ENCODE results near the gene CFAP73.

The CFAP73 gene

GRCh38 chr12:113149361-113150150, at the start of gene CFAP73:
CFAP73 (plus strand) TSS chr12:113149724; CDS start chr12:113149858, 134 bp downstream.
- Histone ChIP-seq H3K36me3 (ENCODE audit: control insufficient read depth in 2 of 2, insufficient read depth in 2 of 2, low read length in 2 of 2) (no peaks in the 10 kb centered on the region), H3K4me3 (ENCODE audit: low read length in 2 of 2) (no peak within 1 kb of the TSS), H3K4me1 (ENCODE audit: control insufficient read depth in 2 of 2, insufficient read depth in 2 of 2, low read length in 2 of 2) (peaks cover 13 to 26% of the 10 kb centered on the region in 2 donors), H3K9me3 (ENCODE audit: control insufficient read depth in 2 of 2, low read length in 2 of 2) (no peaks in the 10 kb centered on the region), H3K27ac (ENCODE audit: low read depth in 2 of 2, low read length in 2 of 2) (peak within 1 kb of the TSS in 1 of 2 donors; percentile 18), H3K27me3 (ENCODE audit: control insufficient read depth in 2 of 2, insufficient read depth in 2 of 2, low read length in 2 of 2) (peaks cover 3 to 7% of the 10 kb centered on the region in 2 donors), H3K9ac (ENCODE audit: low read depth in 1 of 2, low read length in 2 of 2) (no peak within 1 kb of the TSS)

DNA sequence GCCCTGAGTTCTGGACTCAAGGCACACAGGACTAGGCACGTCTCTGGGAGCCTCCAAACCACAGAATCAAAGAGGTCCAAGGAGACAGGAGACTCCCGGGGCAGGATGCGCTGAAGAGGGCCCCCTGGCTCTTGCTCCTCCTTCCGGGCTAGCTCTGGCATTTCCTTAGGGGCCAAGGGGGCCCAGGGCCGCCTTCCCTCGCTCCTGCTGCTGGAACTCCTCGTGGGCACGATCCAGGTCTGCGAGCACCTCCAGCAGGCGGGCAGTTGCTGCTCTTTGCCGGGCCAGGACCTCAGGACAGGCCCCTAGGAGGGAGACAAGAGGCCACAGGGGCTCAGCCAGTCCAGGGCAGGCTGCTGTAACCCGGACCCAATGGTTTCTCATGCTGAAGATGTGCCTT, 49.8 kb upstream of the CFAP73 start:
- Histone ChIP-seq H3K4me1 (ENCODE audit: control insufficient read depth in 2 of 2, insufficient read depth in 2 of 2, low read length in 2 of 2) (peaks cover 0 to 4% of the 10 kb centered on the region in 2 donors), H3K27ac (ENCODE audit: low read depth in 2 of 2, low read length in 2 of 2) (no peak overlapping the region), H3K9ac (ENCODE audit: low read depth in 1 of 2, low read length in 2 of 2) (no peak overlapping the region), H3K9me3 (ENCODE audit: control insufficient read depth in 2 of 2, low read length in 2 of 2) (no peaks in the 10 kb centered on the region), H3K27me3 (ENCODE audit: control insufficient read depth in 2 of 2, insufficient read depth in 2 of 2, low read length in 2 of 2) (no peaks in the 10 kb centered on the region), H3K4me3 (ENCODE audit: low read length in 2 of 2) (no peak overlapping the region), H3K36me3 (ENCODE audit: control insufficient read depth in 2 of 2, insufficient read depth in 2 of 2, low read length in 2 of 2) (no peaks in the 10 kb centered on the region)

DNA sequence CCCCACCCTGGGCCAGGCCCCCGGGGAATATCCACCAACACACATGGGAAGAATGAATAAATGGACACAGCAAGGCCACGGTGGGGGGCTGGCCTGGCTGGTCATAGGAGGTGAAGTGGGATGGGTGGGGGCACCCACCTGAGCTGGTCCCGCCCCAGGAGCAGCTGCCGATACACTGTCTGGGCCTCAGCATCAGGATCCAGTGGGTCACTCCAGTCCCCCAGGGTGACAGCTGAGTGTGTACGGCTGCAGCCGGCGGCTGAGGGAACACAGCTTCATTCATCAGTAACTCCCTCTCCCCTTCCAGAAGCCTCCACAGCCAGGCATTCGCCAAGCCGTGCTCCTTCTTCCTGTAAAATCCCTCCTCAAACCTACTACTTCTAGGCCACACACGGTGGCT, 47.8 kb upstream of the CFAP73 start:
- H3K9me3 ChIP-seq (ENCODE audit: control insufficient read depth in 2 of 2, low read length in 2 of 2), result no peaks in the 10 kb centered on the region
- H3K27me3 ChIP-seq (ENCODE audit: control insufficient read depth in 2 of 2, insufficient read depth in 2 of 2, low read length in 2 of 2), result no peaks in the 10 kb centered on the region
- no peak overlapping the region for H3K27ac ChIP-seq (ENCODE audit: low read depth in 2 of 2, low read length in 2 of 2)
- no peaks in the 10 kb centered on the region for H3K36me3 ChIP-seq (ENCODE audit: control insufficient read depth in 2 of 2, insufficient read depth in 2 of 2, low read length in 2 of 2)
- peaks cover 0 to 4% of the 10 kb centered on the region in 2 donors for H3K4me1 ChIP-seq (ENCODE audit: control insufficient read depth in 2 of 2, insufficient read depth in 2 of 2, low read length in 2 of 2)
- no peak overlapping the region for H3K4me3 ChIP-seq (ENCODE audit: low read length in 2 of 2)
- H3K9ac ChIP-seq (ENCODE audit: low read depth in 1 of 2, low read length in 2 of 2), result no peak overlapping the region

DNA sequence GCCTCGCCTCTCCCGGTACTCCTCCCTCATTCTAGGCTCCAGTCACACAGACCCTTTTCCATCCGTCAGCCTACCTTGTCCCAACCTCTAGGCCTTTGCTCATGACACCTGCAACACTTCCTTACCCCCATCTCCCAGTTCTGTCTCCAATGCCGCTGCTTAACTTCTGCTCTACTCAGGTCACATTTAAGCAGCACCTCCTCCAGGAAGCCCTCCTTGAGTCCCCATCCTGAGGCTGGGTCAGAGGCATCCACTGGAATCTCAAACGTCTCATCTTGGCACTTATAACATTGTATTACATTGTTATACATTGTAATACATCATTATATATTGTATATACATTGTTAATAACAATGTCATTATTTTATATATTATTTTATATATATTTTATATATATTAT, 46.7 kb upstream of the CFAP73 start:
- H3K9ac ChIP-seq (ENCODE audit: low read depth in 1 of 2, low read length in 2 of 2), result no peak overlapping the region
- H3K27me3 ChIP-seq (ENCODE audit: control insufficient read depth in 2 of 2, insufficient read depth in 2 of 2, low read length in 2 of 2), result no peaks in the 10 kb centered on the region
- no peaks in the 10 kb centered on the region for H3K36me3 ChIP-seq (ENCODE audit: control insufficient read depth in 2 of 2, insufficient read depth in 2 of 2, low read length in 2 of 2)
- peaks cover 0 to 4% of the 10 kb centered on the region in 2 donors for H3K4me1 ChIP-seq (ENCODE audit: control insufficient read depth in 2 of 2, insufficient read depth in 2 of 2, low read length in 2 of 2)
- H3K27ac ChIP-seq (ENCODE audit: low read depth in 2 of 2, low read length in 2 of 2), result no peak overlapping the region
- no peaks in the 10 kb centered on the region for H3K9me3 ChIP-seq (ENCODE audit: control insufficient read depth in 2 of 2, low read length in 2 of 2)
- no peak overlapping the region for H3K4me3 ChIP-seq (ENCODE audit: low read length in 2 of 2)

DNA sequence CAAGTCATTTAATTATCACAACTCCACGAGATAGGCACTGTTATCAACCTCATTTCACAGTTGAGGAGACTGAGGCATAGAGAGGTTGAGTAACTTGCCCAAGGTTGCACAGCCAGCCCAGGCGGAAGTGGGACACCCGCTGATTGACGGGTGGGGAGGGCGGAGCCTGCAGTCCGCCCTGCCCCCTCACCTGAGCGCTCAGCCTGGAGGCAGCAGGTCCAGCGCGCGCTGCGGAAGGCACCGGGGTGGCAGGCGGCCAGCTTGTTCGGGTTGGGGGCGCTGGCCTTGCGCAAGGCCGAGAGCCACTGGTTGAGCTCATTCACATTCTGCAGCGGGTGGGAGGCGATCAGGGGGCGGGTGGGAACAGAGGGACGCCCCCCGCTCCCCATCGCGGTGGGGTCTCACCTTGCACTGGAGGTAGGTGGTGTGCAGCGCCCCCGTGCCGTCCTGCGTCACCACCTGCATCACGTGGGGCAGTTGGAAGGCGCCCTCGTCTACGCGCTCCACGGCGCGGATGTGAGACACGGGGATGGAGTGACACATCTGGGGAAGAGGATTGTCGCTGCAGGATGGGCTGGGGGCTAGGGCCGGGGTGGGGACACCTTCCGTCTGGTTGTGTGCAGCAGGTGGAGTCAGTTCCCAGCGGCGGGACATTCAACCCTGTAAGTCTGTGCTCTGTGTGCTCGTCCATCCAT, 45.6 kb upstream of the CFAP73 start:
- Histone ChIP-seq H3K4me3 (ENCODE audit: low read length in 2 of 2) (no peak overlapping the region), H3K4me1 (ENCODE audit: control insufficient read depth in 2 of 2, insufficient read depth in 2 of 2, low read length in 2 of 2) (no peaks in the 10 kb centered on the region), H3K27ac (ENCODE audit: low read depth in 2 of 2, low read length in 2 of 2) (no peak overlapping the region), H3K9ac (ENCODE audit: low read depth in 1 of 2, low read length in 2 of 2) (no peak overlapping the region), H3K27me3 (ENCODE audit: control insufficient read depth in 2 of 2, insufficient read depth in 2 of 2, low read length in 2 of 2) (no peaks in the 10 kb centered on the region), H3K9me3 (ENCODE audit: control insufficient read depth in 2 of 2, low read length in 2 of 2) (no peaks in the 10 kb centered on the region), H3K36me3 (ENCODE audit: control insufficient read depth in 2 of 2, insufficient read depth in 2 of 2, low read length in 2 of 2) (no peaks in the 10 kb centered on the region)

- H3K4me1 ChIP-seq (ENCODE audit: control insufficient read depth in 2 of 2, insufficient read depth in 2 of 2, low read length in 2 of 2), result no peaks in the 10 kb centered on the region
- H3K9me3 ChIP-seq (ENCODE audit: control insufficient read depth in 2 of 2, low read length in 2 of 2), result no peaks in the 10 kb centered on the region
- H3K4me3 ChIP-seq (ENCODE audit: low read length in 2 of 2), result no peak overlapping the region
- no peak overlapping the region for H3K9ac ChIP-seq (ENCODE audit: low read depth in 1 of 2, low read length in 2 of 2)
- H3K36me3 ChIP-seq (ENCODE audit: control insufficient read depth in 2 of 2, insufficient read depth in 2 of 2, low read length in 2 of 2), result no peaks in the 10 kb centered on the region
- H3K27ac ChIP-seq (ENCODE audit: low read depth in 2 of 2, low read length in 2 of 2), result no peak overlapping the region
- no peaks in the 10 kb centered on the region for H3K27me3 ChIP-seq (ENCODE audit: control insufficient read depth in 2 of 2, insufficient read depth in 2 of 2, low read length in 2 of 2)
Measured at GRCh38 chr12:113104953-113105510, 44.5 kb upstream of the CFAP73 start.

- no peak overlapping the region for H3K4me3 ChIP-seq (ENCODE audit: low read length in 2 of 2)
- no peaks in the 10 kb centered on the region for H3K36me3 ChIP-seq (ENCODE audit: control insufficient read depth in 2 of 2, insufficient read depth in 2 of 2, low read length in 2 of 2)
- H3K4me1 ChIP-seq (ENCODE audit: control insufficient read depth in 2 of 2, insufficient read depth in 2 of 2, low read length in 2 of 2), result no peaks in the 10 kb centered on the region
- no peaks in the 10 kb centered on the region for H3K27me3 ChIP-seq (ENCODE audit: control insufficient read depth in 2 of 2, insufficient read depth in 2 of 2, low read length in 2 of 2)
- no peak overlapping the region for H3K27ac ChIP-seq (ENCODE audit: low read depth in 2 of 2, low read length in 2 of 2)
- no peaks in the 10 kb centered on the region for H3K9me3 ChIP-seq (ENCODE audit: control insufficient read depth in 2 of 2, low read length in 2 of 2)
- H3K9ac ChIP-seq (ENCODE audit: low read depth in 1 of 2, low read length in 2 of 2), result no peak overlapping the region
Measured at GRCh38 chr12:113105606-113106271, 43.8 kb upstream of the CFAP73 start.

GRCh38 chr12:113106361-113106760, 43.2 kb upstream of the CFAP73 start:
- H3K27me3 ChIP-seq (ENCODE audit: control insufficient read depth in 2 of 2, insufficient read depth in 2 of 2, low read length in 2 of 2), result no peaks in the 10 kb centered on the region
- H3K9me3 ChIP-seq (ENCODE audit: control insufficient read depth in 2 of 2, low read length in 2 of 2), result no peaks in the 10 kb centered on the region
- no peak overlapping the region for H3K4me3 ChIP-seq (ENCODE audit: low read length in 2 of 2)
- H3K9ac ChIP-seq (ENCODE audit: low read depth in 1 of 2, low read length in 2 of 2), result no peak overlapping the region
- H3K4me1 ChIP-seq (ENCODE audit: control insufficient read depth in 2 of 2, insufficient read depth in 2 of 2, low read length in 2 of 2), result no peaks in the 10 kb centered on the region
- H3K36me3 ChIP-seq (ENCODE audit: control insufficient read depth in 2 of 2, insufficient read depth in 2 of 2, low read length in 2 of 2), result no peaks in the 10 kb centered on the region
- H3K27ac ChIP-seq (ENCODE audit: low read depth in 2 of 2, low read length in 2 of 2), result no peak overlapping the region

DNA sequence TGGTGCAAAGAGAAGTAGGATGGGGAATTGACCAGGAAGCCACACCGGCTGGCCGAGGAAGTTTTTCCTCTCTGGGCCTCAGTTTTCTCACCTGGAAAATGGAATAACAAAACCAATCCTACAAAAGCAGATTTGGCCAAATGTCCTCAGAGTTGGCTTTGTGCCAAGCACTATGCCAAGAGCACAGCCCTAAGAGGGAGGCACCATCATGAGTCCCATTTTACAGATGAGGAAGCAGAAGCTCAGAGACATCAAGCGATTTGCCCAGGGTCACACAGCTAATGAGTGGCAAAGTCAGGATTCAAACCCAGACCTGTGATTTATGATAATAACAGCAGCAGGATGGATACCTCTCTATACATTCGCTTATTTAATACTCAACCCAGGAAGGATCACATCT, 41.2 kb upstream of the CFAP73 start:
- Histone ChIP-seq H3K4me1 (ENCODE audit: control insufficient read depth in 2 of 2, insufficient read depth in 2 of 2, low read length in 2 of 2) (no peaks in the 10 kb centered on the region), H3K36me3 (ENCODE audit: control insufficient read depth in 2 of 2, insufficient read depth in 2 of 2, low read length in 2 of 2) (no peaks in the 10 kb centered on the region), H3K4me3 (ENCODE audit: low read length in 2 of 2) (no peak overlapping the region), H3K9ac (ENCODE audit: low read depth in 1 of 2, low read length in 2 of 2) (no peak overlapping the region), H3K27ac (ENCODE audit: low read depth in 2 of 2, low read length in 2 of 2) (no peak overlapping the region), H3K27me3 (ENCODE audit: control insufficient read depth in 2 of 2, insufficient read depth in 2 of 2, low read length in 2 of 2) (no peaks in the 10 kb centered on the region), H3K9me3 (ENCODE audit: control insufficient read depth in 2 of 2, low read length in 2 of 2) (no peaks in the 10 kb centered on the region)

DNA sequence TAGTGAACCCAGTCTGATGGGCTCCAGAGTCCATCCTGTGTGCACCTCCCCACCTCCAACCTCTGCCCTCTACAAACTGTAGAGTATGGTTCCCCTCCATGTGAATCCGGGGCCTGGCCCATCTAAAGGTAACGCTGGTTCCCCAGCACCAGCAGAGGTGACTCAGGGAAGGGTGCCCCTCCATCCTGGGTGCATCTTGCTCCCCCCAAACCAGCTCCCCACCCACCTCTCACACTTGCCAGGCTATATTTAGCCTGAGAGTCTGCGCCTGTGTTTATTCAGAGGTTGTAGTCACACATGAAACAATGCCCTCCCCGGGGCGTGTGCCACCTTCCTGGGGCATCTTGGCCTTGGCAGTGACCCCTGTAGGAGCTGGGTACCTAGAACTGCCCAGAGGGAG, 40.2 kb upstream of the CFAP73 start:
- Histone ChIP-seq H3K9ac (ENCODE audit: low read depth in 1 of 2, low read length in 2 of 2) (no peak overlapping the region), H3K27me3 (ENCODE audit: control insufficient read depth in 2 of 2, insufficient read depth in 2 of 2, low read length in 2 of 2) (no peaks in the 10 kb centered on the region), H3K4me1 (ENCODE audit: control insufficient read depth in 2 of 2, insufficient read depth in 2 of 2, low read length in 2 of 2) (no peaks in the 10 kb centered on the region), H3K27ac (ENCODE audit: low read depth in 2 of 2, low read length in 2 of 2) (no peak overlapping the region), H3K36me3 (ENCODE audit: control insufficient read depth in 2 of 2, insufficient read depth in 2 of 2, low read length in 2 of 2) (no peaks in the 10 kb centered on the region), H3K4me3 (ENCODE audit: low read length in 2 of 2) (no peak overlapping the region), H3K9me3 (ENCODE audit: control insufficient read depth in 2 of 2, low read length in 2 of 2) (no peaks in the 10 kb centered on the region)

All from mucosa of rectum (tissue), 2 donors.